Measurements from ENCODE around the gene NKX6-2.

The NKX6-2 gene

GRCh38 chr10:132738454-132739224 lies 47.3 kb downstream of the NKX6-2 start:
- no peak for TF ChIP-seq FOXM1 (IDR thresholded peaks at IDR 0.05; ENCODE audit: borderline replicate concordance, low read depth)
- TF ChIP-seq TEAD4 (IDR thresholded peaks at IDR 0.05), result no peak
- no peak for TF ChIP-seq EGR1 (IDR thresholded peaks at IDR 0.05)
- no peak for TF ChIP-seq RAD21 (IDR thresholded peaks at IDR 0.05; ENCODE audit: low read depth)
- TF ChIP-seq YY1 (IDR thresholded peaks at IDR 0.05; ENCODE audit: low read depth), result no peak
- TF ChIP-seq ZBTB7A (IDR thresholded peaks at IDR 0.05; ENCODE audit: low read depth), result no peak
- TF ChIP-seq USF1 (IDR thresholded peaks at IDR 0.05), result no peak
- no peak for TF ChIP-seq CREB1 (IDR thresholded peaks at IDR 0.05; ENCODE audit: low read depth)
- no peak for TF ChIP-seq MAX (IDR thresholded peaks at IDR 0.05)
- TF ChIP-seq EP300 (IDR thresholded peaks at IDR 0.05; ENCODE audit: borderline replicate concordance), result no peak
- TF ChIP-seq NFIC (IDR thresholded peaks at IDR 0.05), result no peak

- TF ChIP-seq TAF1 (IDR thresholded peaks at IDR 0.05; ENCODE audit: low read depth) (no peak), REST (IDR thresholded peaks at IDR 0.05; ENCODE audit: low read depth) (no peak), USF1 (IDR thresholded peaks at IDR 0.05) (no peak), TCF12 (IDR thresholded peaks at IDR 0.05; ENCODE audit: low read depth) (no peak), MAX (IDR thresholded peaks at IDR 0.05) (no peak), RAD21 (IDR thresholded peaks at IDR 0.05; ENCODE audit: low read depth) (no peak), FOXM1 (IDR thresholded peaks at IDR 0.05; ENCODE audit: borderline replicate concordance, low read depth) (no peak), CEBPB (IDR thresholded peaks at IDR 0.05) (no peak), ZBTB7A (IDR thresholded peaks at IDR 0.05; ENCODE audit: low read depth) (no peak), YY1 (IDR thresholded peaks at IDR 0.05; ENCODE audit: low read depth) (no peak), CREB1 (IDR thresholded peaks at IDR 0.05; ENCODE audit: low read depth) (no peak), EP300 (IDR thresholded peaks at IDR 0.05; ENCODE audit: borderline replicate concordance) (no peak), TEAD4 (IDR thresholded peaks at IDR 0.05) (no peak), NFIC (IDR thresholded peaks at IDR 0.05) (no peak), EGR1 (IDR thresholded peaks at IDR 0.05) (no peak)
Measured at GRCh38 chr10:132737390-132738048, 48.4 kb downstream of the NKX6-2 start.

GRCh38 chr10:132735923-132736391 lies 50.0 kb downstream of the NKX6-2 start:
- TF ChIP-seq TAF1 (IDR thresholded peaks at IDR 0.05; ENCODE audit: low read depth), result no peak
- no peak for TF ChIP-seq EP300 (IDR thresholded peaks at IDR 0.05; ENCODE audit: borderline replicate concordance)
- TF ChIP-seq ZBTB7A (IDR thresholded peaks at IDR 0.05; ENCODE audit: low read depth), result no peak
- TF ChIP-seq FOXM1 (IDR thresholded peaks at IDR 0.05; ENCODE audit: borderline replicate concordance, low read depth), result no peak
- no peak for TF ChIP-seq RAD21 (IDR thresholded peaks at IDR 0.05; ENCODE audit: low read depth)
- TF ChIP-seq REST (IDR thresholded peaks at IDR 0.05; ENCODE audit: low read depth), result no peak
- no peak for TF ChIP-seq EGR1 (IDR thresholded peaks at IDR 0.05)
- TF ChIP-seq CREB1 (IDR thresholded peaks at IDR 0.05; ENCODE audit: low read depth), result no peak
- no peak for TF ChIP-seq CEBPB (IDR thresholded peaks at IDR 0.05)
- TF ChIP-seq MAX (IDR thresholded peaks at IDR 0.05), result no peak
- no peak for TF ChIP-seq YY1 (IDR thresholded peaks at IDR 0.05; ENCODE audit: low read depth)
- TF ChIP-seq NFIC (IDR thresholded peaks at IDR 0.05), result no peak
- no peak for TF ChIP-seq TEAD4 (IDR thresholded peaks at IDR 0.05)
- no peak for TF ChIP-seq TCF12 (IDR thresholded peaks at IDR 0.05; ENCODE audit: low read depth)
- no peak for TF ChIP-seq USF1 (IDR thresholded peaks at IDR 0.05)

- TF ChIP-seq USF1 (IDR thresholded peaks at IDR 0.05) (no peak), NFIC (IDR thresholded peaks at IDR 0.05) (no peak), REST (IDR thresholded peaks at IDR 0.05; ENCODE audit: low read depth) (no peak), MAX (IDR thresholded peaks at IDR 0.05) (no peak), TAF1 (IDR thresholded peaks at IDR 0.05; ENCODE audit: low read depth) (no peak), CEBPB (IDR thresholded peaks at IDR 0.05) (no peak), CREB1 (IDR thresholded peaks at IDR 0.05; ENCODE audit: low read depth) (no peak), YY1 (IDR thresholded peaks at IDR 0.05; ENCODE audit: low read depth) (no peak), TCF12 (IDR thresholded peaks at IDR 0.05; ENCODE audit: low read depth) (no peak)
Measured at GRCh38 chr10:132735341-132735775, 50.6 kb downstream of the NKX6-2 start.

Measured in Ishikawa (cell line).